NCI-H69 (cell line): ENCODE data around the gene DCDC2C.

Source experiments
- DNase-seq: peaks from one replicate; lab custom pipeline; 2025; lab: John Stamatoyannopoulos, UW

The DCDC2C gene

GRCh38 chr2:3827673-3828575, 124.5 kb downstream of the DCDC2C start:
- DNase-seq: peak; percentile 10

- DNase-seq: no peak
Observed at GRCh38 chr2:3830796-3831195, 127.4 kb downstream of the DCDC2C start.

GRCh38 chr2:3837086-3837485, 133.7 kb downstream of the DCDC2C start:
- DNase-seq: no peak

- no peak for DNase-seq
Observed at GRCh38 chr2:3838348-3838747, 135.0 kb downstream of the DCDC2C start.

- DNase-seq: no peak
Observed at GRCh38 chr2:3839476-3839875, 136.1 kb downstream of the DCDC2C start.

GRCh38 chr2:3840611-3841155, 137.3 kb downstream of the DCDC2C start:
- no peak for DNase-seq

- no peak for DNase-seq
Observed at GRCh38 chr2:3847397-3848052, 144.2 kb downstream of the DCDC2C start.

GRCh38 chr2:3848776-3849175, 145.4 kb downstream of the DCDC2C start:
- no peak for DNase-seq

GRCh38 chr2:3849213-3849612, 145.8 kb downstream of the DCDC2C start:
- DNase-seq: no peak

- DNase-seq: peak; percentile 85
Observed at GRCh38 chr2:3857576-3857975, 154.2 kb downstream of the DCDC2C start.

GRCh38 chr2:3864943-3865865, 161.8 kb downstream of the DCDC2C start:
- peak; percentile 84 for DNase-seq

GRCh38 chr2:3867469-3867868, 164.1 kb downstream of the DCDC2C start:
- DNase-seq: no peak

- DNase-seq: no peak
Observed at GRCh38 chr2:3868012-3868805, 164.8 kb downstream of the DCDC2C start.

GRCh38 chr2:3870222-3870621, 166.8 kb downstream of the DCDC2C start:
- no peak for DNase-seq

- DNase-seq: no peak
Observed at GRCh38 chr2:3871002-3871401, 167.6 kb downstream of the DCDC2C start.

GRCh38 chr2:3872451-3872850, 169.1 kb downstream of the DCDC2C start:
- DNase-seq: no peak

- DNase-seq: no peak
Observed at GRCh38 chr2:3873899-3874298, 170.5 kb downstream of the DCDC2C start.

- DNase-seq: no peak
Observed at GRCh38 chr2:3876221-3876620, 172.8 kb downstream of the DCDC2C start.

- DNase-seq: no peak
Observed at GRCh38 chr2:3876685-3877084, 173.3 kb downstream of the DCDC2C start.

GRCh38 chr2:3885629-3886628, 182.6 kb downstream of the DCDC2C start:
- no peak for DNase-seq
